HepG2 (cell line): Measurements from ENCODE around the gene S100A6. TPM values are rescaled to one million over a fixed set of nuclear protein-coding genes. Genes with fewer than 3 reads are reported as not detected.

ENCODE experiments used
- ATAC-seq: fragments of 200-7000 bp; cut with Tn5 transposase; 3 replicates; pipeline ENCODE4 v1.9.1; 2020; ENCODE audit warnings: mild to moderate bottlenecking, moderate library complexity
- BruUV-seq: library from RNA; stranded (reverse); fragments of 400-500 nt; replicated peaks from 2 replicates; lab custom pipeline; 2021; lab: Mats Ljungman, UMichigan
- CTCF ChIA-PET: fragments of 300-600 bp; formaldehyde crosslinking; extraction: SDS; loops from one replicate; lab custom pipeline; 2021; ENCODE audit warnings: low total read pairs, inconsistent platforms, low intra/inter-chr PET ratio; lab: Yijun Ruan, JAX
- POLR2A ChIA-PET: fragments of 350-600 bp; sonication (Branson Sonifier 250); formaldehyde crosslinking; loops from one replicate; lab custom pipeline; 2020; ENCODE audit warnings: antibody characterized with exemption, inconsistent platforms; lab: Yijun Ruan, JAX
- DNase-seq: peaks from one replicate; pipeline ENCODE4 v3.0.0-alpha.2; 2015; ENCODE audit warnings: low spot score
- FAIRE-seq: peaks from 3 replicates; lab custom pipeline; 2011; peaks lifted over from hg19 to GRCh38; lab: Jason Lieb, UNC
- H2AFZ ChIP-seq: one replicate; pipeline ENCODE4 v1.6.1; 2011; ENCODE audit warnings: low read length, inconsistent platforms
- H3K27ac ChIP-seq: fragments of 300-600 bp; 3 replicates; pipeline ENCODE4 v1.8.0; 2011; ENCODE audit warnings: mixed run types, mild to moderate bottlenecking, mixed read lengths, low read length, inconsistent platforms; ENCODE audit not compliant: insufficient read depth; ENCODE audit errors: extremely low read length
- H3K27me3 ChIP-seq, 2 experiments: fragments of 200-600 bp in 1 of 2; 2 replicates in 1 of 2; 3 replicates in 1 of 2; pipeline versions ENCODE4 v1.6.0 to v1.8.0; 2011; ENCODE audit warnings: low read length in 2 of 2, mild to moderate bottlenecking in 2 of 2, moderate library complexity in 2 of 2, inconsistent platforms in 1 of 2; ENCODE audit not compliant: insufficient read depth in 2 of 2, control insufficient read depth in 1 of 2
- H3K36me3 ChIP-seq, 2 experiments: fragments of 200-600 bp in 1 of 2; replicated peaks in 1 of 2; 2 replicates in 1 of 2; 3 replicates in 1 of 2; pipeline versions ENCODE4 v1.5.1 to v1.8.0; 2011; ENCODE audit warnings: low read length in 2 of 2, inconsistent platforms in 1 of 2; ENCODE audit not compliant: insufficient read depth in 2 of 2, control insufficient read depth in 1 of 2
- H3K4me1 ChIP-seq: 2 replicates; pipeline ENCODE4 v1.5.1; 2012; ENCODE audit warnings: low read length, inconsistent platforms; ENCODE audit not compliant: insufficient read depth
- H3K4me2 ChIP-seq: 2 replicates; pipeline ENCODE4 v1.6.0; 2011; ENCODE audit warnings: low read depth, low read length, inconsistent platforms
- H3K4me3 ChIP-seq, 3 experiments: fragments of 200-600 bp in 1 of 3; sonication (generic), shearing (Covaris generic) in 1 of 3; replicated peaks in 1 of 3; 2 replicates each; pipeline ENCODE4 v1.5.1; 2011 to 2016; ENCODE audit warnings: low read length in 3 of 3, inconsistent platforms in 2 of 3, low read depth in 2 of 3, mild to moderate bottlenecking in 2 of 3, control low read depth in 1 of 3, mixed read lengths in 1 of 3; ENCODE audit not compliant: insufficient read depth in 1 of 3
- H3K79me2 ChIP-seq: one replicate; pipeline ENCODE4 v1.6.1; 2011; ENCODE audit warnings: low read length, inconsistent platforms; ENCODE audit not compliant: insufficient read depth
- H3K9ac ChIP-seq: 2 replicates; pipeline ENCODE4 v1.6.0; 2011; ENCODE audit warnings: mild to moderate bottlenecking, low read depth, low read length, inconsistent platforms; ENCODE audit not compliant: insufficient read depth
- H3K9me3 ChIP-seq: 2 replicates; pipeline ENCODE4 v1.5.1; 2012; ENCODE audit warnings: mild to moderate bottlenecking, low read length
- H4K20me1 ChIP-seq: 2 replicates; pipeline ENCODE4 v1.6.0; 2011; ENCODE audit warnings: inconsistent platforms, mild to moderate bottlenecking, low read length, moderate library complexity; ENCODE audit not compliant: insufficient read depth
- ATF7-NPFF ChIP-seq: sonication (generic); formaldehyde crosslinking; IDR thresholded peaks from 2 replicates; pipeline ENCODE4 v1.8.1; 2023; ENCODE audit warnings: mild to moderate bottlenecking, low read depth, missing genetic modification reagents, moderate library complexity
- MZF1 ChIP-seq: sonication (generic); formaldehyde crosslinking; IDR thresholded peaks from 2 replicates; pipeline ENCODE4 v1.8.1; 2023; ENCODE audit warnings: mild to moderate bottlenecking, missing genetic modification reagents, borderline replicate concordance
- ZNF280D ChIP-seq: sonication (generic); formaldehyde crosslinking; IDR thresholded peaks from 2 replicates; pipeline ENCODE4 v1.5.1; 2020; ENCODE audit warnings: mild to moderate bottlenecking, missing genetic modification reagents
- ZNF629 ChIP-seq: sonication (generic); formaldehyde crosslinking; conservative IDR thresholded peaks from 2 replicates; pipeline ENCODE4 v1.5.0; 2020; ENCODE audit warnings: missing genetic modification reagents
- WGBS: methylation state at CpG from one replicate; pipeline ENCODE4 v1.1.6; 2017; ENCODE audit warnings: low lambda C conversion rate; 5-methylcytosine and 5-hydroxymethylcytosine counted together
- in situ Hi-C: cut with HindIII; loops from 2 replicates; pipeline ENCODE4 v1.10.0; 2017; ENCODE audit warnings: low pct_unique_long_range_greater_than_20kb; ENCODE audit not compliant: extremely low pct_ligation_motif_present
- intact Hi-C: fragments of 100-400 bp; cut with micrococcal nuclease; formaldehyde crosslinking; loops from one replicate; pipeline ENCODE4 v1.10.0; 2022; ENCODE audit not compliant: unreplicated experiment
- polyA plus RNA-seq, 8 experiments: library from polyadenylated mRNA; depleted of rRNA in 3 of 8; stranded (reverse) in 7 of 8; unstranded in 1 of 8; fragments of >200 nt; fragmentation: Illumina TruSeq in 4 of 8; extraction: Trizol in 4 of 8; gene quantifications; 2 replicates each; pipeline versions ENCODE4 v1.2.1 to v1.2.3, GENCODE V29; 2011 to 2016; ENCODE audit warnings: low read depth in 4 of 8, missing spikeins in 1 of 8, mixed read lengths in 1 of 8; ENCODE audit not compliant: insufficient read depth in 1 of 8
- total RNA-seq, 5 experiments: library from RNA; depleted of rRNA; stranded (reverse); fragments of >200 nt; fragmentation: Illumina TruSeq; extraction: Trizol; gene quantifications; 2 replicates each; pipeline ENCODE4 v1.2.3, GENCODE V29; 2016; ENCODE audit warnings: low read depth in 1 of 5

Gene S100A6
- total and polyA plus RNA-seq, 2 of the 13 experiments (the other 11 are each of a cell fraction or from before 2014, with no cell fraction given), result 72.9 to 85.0 TPM

GRCh38 chr1:153569465-153569864 is 33.7 kb upstream of the S100A6 start:
- DNase-seq (no peak), FAIRE-seq (no peak), ATAC-seq (no peak)
- intact Hi-C loops, result no loop called here
- BruUV-seq, result no TSS peak
- TF ChIP-seq MZF1 (CRISPR knock-in tag) (no peak), ZNF280D (CRISPR knock-in tag) (no peak), ATF7-NPFF (CRISPR knock-in tag) (no peak), ZNF629 (CRISPR knock-in tag) (peak; percentile 60)
- Histone ChIP-seq H3K36me3 (no peaks in the 10 kb centered on the region), H3K27ac (no peak overlapping the region), H3K9ac (no peak overlapping the region), H2AFZ (no peak overlapping the region), H3K9me3 (no peaks in the 10 kb centered on the region), H3K27me3 (no peaks in the 10 kb centered on the region), H3K4me3 (no peak overlapping the region), H3K79me2 (no peaks in the 10 kb centered on the region), H3K4me2 (no peak overlapping the region), H4K20me1 (no peaks in the 10 kb centered on the region), H3K4me1 (peaks cover 61% of the 10 kb centered on the region)
- in situ Hi-C loops, result loop anchor here (5.0 kb wide), 2 partner anchors 37 to 62 kb away; no protein-coding TSS in a partner anchor
- WGBS, result 71% methylated on average over 8 of the region's 8 CpGs
- ChIA-PET POLR2A (interaction anchor here (1.1 kb wide), 1 partner anchor 40 kb away, joined by 3 read pairs; no protein-coding TSS in a partner anchor), CTCF (interaction anchor here (2.9 to 3.5 kb wide), 2 partner anchors 36 to 58 kb away, joined by 42 to 63 read pairs; no protein-coding TSS in a partner anchor)
